Brain microvascular endothelial cell (primary cell): ENCODE measurements around the gene TMEM61.

Experiments used
- DNase-seq: peaks from one replicate; pipeline ENCODE4 v3.0.0-alpha.2; 2020
- H3K27ac ChIP-seq: fragments of 250-450 bp; sonication (Bioruptor Pico); 2 replicates; pipeline ENCODE4 v1.5.1; 2020; ENCODE audit warnings: mild to moderate bottlenecking, moderate library complexity
- H3K27me3 ChIP-seq: fragments of 250-450 bp; sonication (Bioruptor Pico); replicated peaks from 2 replicates; pipeline ENCODE4 v1.5.1; 2020; ENCODE audit warnings: mild to moderate bottlenecking
- H3K36me3 ChIP-seq: fragments of 250-450 bp; sonication (Bioruptor Pico); replicated peaks from 2 replicates; pipeline ENCODE4 v1.5.1; 2020; ENCODE audit warnings: mild to moderate bottlenecking
- H3K4me3 ChIP-seq: 2 replicates; pipeline ENCODE4 v1.5.1; 2011; ENCODE audit warnings: low read depth, mild to moderate bottlenecking, control low read depth, low read length, moderate library complexity
- in situ Hi-C: cut with HindIII; loops from 2 replicates; pipeline ENCODE4 v1.10.0; 2017; ENCODE audit warnings: low sequenced_read_pairs, low pct_ligation_motif_present
- TF ChIP-seq, protein P1 (sequence below): IDR thresholded peaks from 2 replicates; pipeline ENCODE4 v1.5.1; 2011; ENCODE audit warnings: low read depth, mild to moderate bottlenecking, moderate library complexity, low read length, control low read depth, inconsistent platforms; ENCODE audit errors: missing control alignments

TMEM61 gene

GRCh38 chr1:54987919-54988705 lies 7.7 kb downstream of the TMEM61 start:
- in situ Hi-C loops, result no loop called here
- H3K27ac ChIP-seq, result no peak overlapping the region
- no peak overlapping the region for H3K4me3 ChIP-seq
- H3K36me3 ChIP-seq, result no peaks in the 10 kb centered on the region
- peaks cover 5% of the 10 kb centered on the region for H3K27me3 ChIP-seq
- DNase-seq, result peak; percentile 12
- TF ChIP-seq, protein P1, sequence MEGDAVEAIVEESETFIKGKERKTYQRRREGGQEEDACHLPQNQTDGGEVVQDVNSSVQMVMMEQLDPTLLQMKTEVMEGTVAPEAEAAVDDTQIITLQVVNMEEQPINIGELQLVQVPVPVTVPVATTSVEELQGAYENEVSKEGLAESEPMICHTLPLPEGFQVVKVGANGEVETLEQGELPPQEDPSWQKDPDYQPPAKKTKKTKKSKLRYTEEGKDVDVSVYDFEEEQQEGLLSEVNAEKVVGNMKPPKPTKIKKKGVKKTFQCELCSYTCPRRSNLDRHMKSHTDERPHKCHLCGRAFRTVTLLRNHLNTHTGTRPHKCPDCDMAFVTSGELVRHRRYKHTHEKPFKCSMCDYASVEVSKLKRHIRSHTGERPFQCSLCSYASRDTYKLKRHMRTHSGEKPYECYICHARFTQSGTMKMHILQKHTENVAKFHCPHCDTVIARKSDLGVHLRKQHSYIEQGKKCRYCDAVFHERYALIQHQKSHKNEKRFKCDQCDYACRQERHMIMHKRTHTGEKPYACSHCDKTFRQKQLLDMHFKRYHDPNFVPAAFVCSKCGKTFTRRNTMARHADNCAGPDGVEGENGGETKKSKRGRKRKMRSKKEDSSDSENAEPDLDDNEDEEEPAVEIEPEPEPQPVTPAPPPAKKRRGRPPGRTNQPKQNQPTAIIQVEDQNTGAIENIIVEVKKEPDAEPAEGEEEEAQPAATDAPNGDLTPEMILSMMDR, result no peak

GRCh38 chr1:54988975-54989374 lies 8.5 kb downstream of the TMEM61 start:
- DNase-seq, result no peak
- H3K4me3 ChIP-seq, result no peak overlapping the region
- no peak overlapping the region for H3K27ac ChIP-seq
- TF ChIP-seq, protein P1, result no peak
- H3K36me3 ChIP-seq, result no peaks in the 10 kb centered on the region
- in situ Hi-C loops, result no loop called here
- peaks cover 4% of the 10 kb centered on the region for H3K27me3 ChIP-seq

DNA sequence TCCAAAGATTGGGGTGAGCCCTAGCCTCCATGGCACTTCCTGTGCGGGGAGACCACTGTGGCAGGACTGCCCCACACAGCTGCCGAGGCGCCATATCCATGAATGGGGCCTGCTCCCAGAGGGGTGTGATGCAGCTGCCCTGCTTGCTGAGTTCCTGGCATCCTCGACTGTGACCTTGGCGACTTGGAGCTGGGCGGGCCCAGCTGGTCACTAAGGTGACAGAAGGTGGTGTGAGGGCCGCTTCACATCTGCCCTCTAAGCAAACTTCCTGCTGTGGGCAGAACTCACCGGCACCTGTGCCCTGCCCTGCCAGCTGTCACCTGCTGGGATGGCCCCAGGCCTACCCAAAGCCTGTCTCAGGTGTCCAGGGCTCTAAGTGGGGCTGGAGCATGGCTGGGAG lies 9.0 kb downstream of the TMEM61 start:
- in situ Hi-C loops, result no loop called here
- H3K27ac ChIP-seq, result no peak overlapping the region
- TF ChIP-seq, protein P1, result no peak
- H3K36me3 ChIP-seq, result no peaks in the 10 kb centered on the region
- DNase-seq, result no peak
- peaks cover 2% of the 10 kb centered on the region for H3K27me3 ChIP-seq
- H3K4me3 ChIP-seq, result no peak overlapping the region

DNA sequence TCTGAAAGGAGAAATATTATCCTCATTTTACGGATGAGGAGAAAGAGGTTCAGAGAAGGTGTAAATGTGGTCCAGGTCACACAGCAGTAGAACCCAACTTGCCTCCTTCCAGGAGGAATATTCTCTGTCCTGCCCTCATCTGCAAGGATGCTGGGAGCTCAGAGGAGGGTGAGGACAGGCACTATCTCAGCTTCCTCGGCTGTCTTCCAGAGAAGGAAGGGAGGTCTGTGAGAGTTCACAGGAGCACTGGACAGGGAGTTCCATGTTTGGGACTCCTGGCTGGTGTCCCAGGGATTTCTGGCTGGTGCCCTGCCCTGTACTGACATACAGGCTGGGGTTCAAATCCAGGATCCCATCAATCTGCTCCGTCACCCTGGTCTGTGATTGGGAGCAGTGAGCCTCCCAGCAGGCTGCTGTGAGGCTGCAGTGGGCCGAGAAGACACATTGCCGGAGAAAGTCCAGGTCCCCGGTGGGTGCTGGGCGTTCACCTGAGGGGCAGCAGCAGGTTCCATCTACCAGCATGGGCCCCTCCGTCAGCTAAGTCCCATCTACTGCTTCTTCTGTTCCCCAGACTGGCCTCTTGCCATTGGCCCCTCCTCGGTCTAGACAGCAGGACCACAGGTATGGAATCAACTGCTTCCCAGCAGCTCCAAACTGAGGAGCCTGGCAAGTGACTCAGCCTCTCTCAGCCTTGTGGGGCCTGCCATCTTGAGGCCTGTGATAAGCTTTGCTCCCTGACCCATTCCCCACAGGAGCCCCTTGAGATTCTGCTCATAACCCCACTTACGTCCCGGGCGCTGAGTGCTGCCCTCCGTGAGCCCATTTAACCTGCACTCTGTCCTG lies 9.8 kb downstream of the TMEM61 start:
- H3K27ac ChIP-seq, result no peak overlapping the region
- H3K4me3 ChIP-seq, result no peak overlapping the region
- DNase-seq, result no peak
- TF ChIP-seq, protein P1, result peak; percentile 9
- peaks cover 3% of the 10 kb centered on the region for H3K27me3 ChIP-seq
- in situ Hi-C loops, result no loop called here
- no peaks in the 10 kb centered on the region for H3K36me3 ChIP-seq

DNA sequence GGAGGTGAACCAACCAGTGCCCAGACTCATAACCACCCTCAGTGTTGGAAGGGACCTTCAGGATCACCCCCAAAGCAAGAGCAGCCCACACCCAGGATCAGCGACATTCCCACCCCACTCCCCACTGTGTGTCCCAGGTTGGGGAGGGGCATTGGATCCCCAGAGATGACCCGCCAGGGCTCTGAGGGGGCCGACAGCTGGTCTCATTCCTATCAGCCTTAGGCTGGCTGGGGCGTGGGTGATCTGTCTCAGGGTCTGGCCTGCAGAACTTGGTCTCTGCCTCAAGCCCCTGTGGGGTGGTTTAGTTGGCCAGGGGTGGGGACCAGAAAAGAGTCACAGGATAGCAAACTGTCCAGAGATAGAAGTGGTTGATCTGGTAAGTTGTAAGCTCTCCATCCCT lies 10.5 kb downstream of the TMEM61 start:
- in situ Hi-C loops, result no loop called here
- Histone ChIP-seq H3K36me3 (no peaks in the 10 kb centered on the region), H3K27me3 (peaks cover 7% of the 10 kb centered on the region), H3K27ac (no peak overlapping the region), H3K4me3 (no peak overlapping the region)
- TF ChIP-seq, protein P1, result no peak
- DNase-seq, result no peak
